Endodermal cell (in vitro differentiated cells): ENCODE measurements around the gene IL18. TPM values are rescaled to one million over a fixed set of nuclear protein-coding genes. Genes with fewer than 3 reads are reported as not detected.

ENCODE experiments used
- DNase-seq: peaks from one replicate; pipeline ENCODE4 v3.0.0-alpha.2; 2017
- H3K27ac ChIP-seq: 2 replicates; pipeline ENCODE4 v1.5.1; 2013; ENCODE audit warnings: mild to moderate bottlenecking, low read depth, low read length, moderate library complexity
- H3K27me3 ChIP-seq: 2 replicates; pipeline ENCODE4 v1.6.1; 2013; ENCODE audit warnings: mild to moderate bottlenecking, low read length, moderate library complexity; ENCODE audit not compliant: insufficient read depth, control insufficient read depth, poor library complexity, severe bottlenecking
- H3K36me3 ChIP-seq: 2 replicates; pipeline ENCODE4 v1.7.0; 2013; ENCODE audit warnings: mild to moderate bottlenecking, low read length, moderate library complexity; ENCODE audit not compliant: control insufficient read depth, insufficient read depth
- H3K4me1 ChIP-seq: one replicate; pipeline ENCODE4 v1.7.0; 2013; ENCODE audit warnings: low read length; ENCODE audit not compliant: control insufficient read depth, insufficient read depth
- H3K4me3 ChIP-seq: 2 replicates; pipeline ENCODE4 v1.5.1; 2013; ENCODE audit warnings: mild to moderate bottlenecking, low read length, moderate library complexity
- H3K9ac ChIP-seq: 2 replicates; pipeline ENCODE4 v1.6.1; 2013; ENCODE audit warnings: mild to moderate bottlenecking, low read length, moderate library complexity; ENCODE audit not compliant: poor library complexity, severe bottlenecking; ENCODE audit errors: extremely low read depth
- H3K9me3 ChIP-seq: 2 replicates; pipeline ENCODE4 v1.6.1; 2013; ENCODE audit warnings: mild to moderate bottlenecking, low read length, moderate library complexity; ENCODE audit not compliant: control insufficient read depth
- H3K27ac Mint-ChIP-seq: 2 replicates; pipeline ENCODE4 v1.8.0; 2020; ENCODE audit warnings: mixed read lengths
- H3K27me3 Mint-ChIP-seq: 2 replicates; pipeline ENCODE4 v1.8.0; 2021; ENCODE audit warnings: mild to moderate bottlenecking, mixed read lengths; ENCODE audit not compliant: insufficient read depth
- H3K36me3 Mint-ChIP-seq: 2 replicates; pipeline ENCODE4 v1.8.0; 2020; ENCODE audit warnings: low read depth, mixed read lengths
- H3K4me1 Mint-ChIP-seq: 2 replicates; pipeline ENCODE4 v1.8.0; 2020; ENCODE audit warnings: mixed read lengths
- H3K4me3 Mint-ChIP-seq: 2 replicates; pipeline ENCODE4 v1.8.0; 2020; ENCODE audit warnings: mild to moderate bottlenecking, moderate library complexity, mixed read lengths
- H3K9me3 Mint-ChIP-seq: 2 replicates; pipeline ENCODE4 v1.8.0; 2020; ENCODE audit warnings: mild to moderate bottlenecking, mixed read lengths
- WGBS, 2 experiments: methylation state at CpG; one replicate each; pipeline versions ENCODE4 v1.1.5 to v1.1.7; 2013; ENCODE audit warnings: missing lambda C conversion rate in 2 of 2, mixed read lengths in 1 of 2; ENCODE audit not compliant: insufficient coverage in 1 of 2, insufficient read length in 1 of 2; 5-methylcytosine and 5-hydroxymethylcytosine counted together
- total RNA-seq, 2 donors: library from RNA; stranded (reverse); fragmentation: NEBNext Ultra II Directional in 1 of 2; extraction: Animal tissue kit (Norgen Biotek cat#: 25700) in 1 of 2; gene quantifications; 2 replicates in 1 of 2; 3 replicates in 1 of 2; pipeline ENCODE4 v1.2.1, GENCODE V29; 2021
- TF ChIP-seq, protein P1 (sequence below): fragments of 200-600 bp; sonication (generic); conservative IDR thresholded peaks from 2 replicates; pipeline ENCODE4 v1.5.0; 2021; ENCODE audit warnings: antibody characterized with exemption, mild to moderate bottlenecking

The IL18 gene
- total RNA-seq, 2 donors from 2014 or later: 1.00 TPM; not detected in 1

DNA sequence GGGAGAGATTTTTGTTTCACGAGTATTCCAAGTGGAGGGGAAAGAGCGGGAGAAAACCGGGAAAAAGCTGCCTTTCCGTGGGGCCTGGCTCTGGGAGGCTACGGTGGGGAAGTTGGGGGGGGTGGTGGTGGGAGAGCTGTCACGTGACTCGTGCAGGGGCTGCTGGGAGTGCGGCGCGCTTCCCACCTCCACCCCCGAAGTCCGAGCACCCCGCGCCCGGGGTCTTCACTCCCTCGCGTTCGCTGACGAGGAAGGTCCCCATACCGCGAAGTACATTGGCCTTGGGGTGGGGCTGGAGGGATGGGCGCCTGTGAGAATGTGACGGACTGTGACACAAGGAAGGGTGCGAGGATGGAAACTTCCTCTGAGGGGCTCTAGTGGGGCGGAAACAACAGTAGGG lies 3.3 kb upstream of the IL18 start, which contains the start of gene TEX12:
Gene TEX12 (plus strand): TSS at position 228 of the 400 bp plus-strand sequence. CDS start 1,897 bp downstream, outside the sequence.
- no peak within 1 kb of the TSS for H3K4me3 Mint-ChIP-seq
- H3K9me3 Mint-ChIP-seq: no peaks in the 10 kb centered on the region
- no peaks in the 10 kb centered on the region for H3K27me3 ChIP-seq
- H3K4me1 Mint-ChIP-seq: no peaks in the 10 kb centered on the region
- no peaks in the 10 kb centered on the region for H3K36me3 Mint-ChIP-seq
- no peak within 1 kb of the TSS for H3K9ac ChIP-seq
- TF ChIP-seq, protein P1, sequence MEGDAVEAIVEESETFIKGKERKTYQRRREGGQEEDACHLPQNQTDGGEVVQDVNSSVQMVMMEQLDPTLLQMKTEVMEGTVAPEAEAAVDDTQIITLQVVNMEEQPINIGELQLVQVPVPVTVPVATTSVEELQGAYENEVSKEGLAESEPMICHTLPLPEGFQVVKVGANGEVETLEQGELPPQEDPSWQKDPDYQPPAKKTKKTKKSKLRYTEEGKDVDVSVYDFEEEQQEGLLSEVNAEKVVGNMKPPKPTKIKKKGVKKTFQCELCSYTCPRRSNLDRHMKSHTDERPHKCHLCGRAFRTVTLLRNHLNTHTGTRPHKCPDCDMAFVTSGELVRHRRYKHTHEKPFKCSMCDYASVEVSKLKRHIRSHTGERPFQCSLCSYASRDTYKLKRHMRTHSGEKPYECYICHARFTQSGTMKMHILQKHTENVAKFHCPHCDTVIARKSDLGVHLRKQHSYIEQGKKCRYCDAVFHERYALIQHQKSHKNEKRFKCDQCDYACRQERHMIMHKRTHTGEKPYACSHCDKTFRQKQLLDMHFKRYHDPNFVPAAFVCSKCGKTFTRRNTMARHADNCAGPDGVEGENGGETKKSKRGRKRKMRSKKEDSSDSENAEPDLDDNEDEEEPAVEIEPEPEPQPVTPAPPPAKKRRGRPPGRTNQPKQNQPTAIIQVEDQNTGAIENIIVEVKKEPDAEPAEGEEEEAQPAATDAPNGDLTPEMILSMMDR: no peak
- H3K27ac ChIP-seq: no peak within 1 kb of the TSS
- no peaks in the 10 kb centered on the region for H3K36me3 ChIP-seq
- 93 to 97% methylated on average over 12 to 25 of the region's 25 CpGs for WGBS, 2 experiments
- no peaks in the 10 kb centered on the region for H3K9me3 ChIP-seq
- peaks cover 2% of the 10 kb centered on the region for H3K27me3 Mint-ChIP-seq
- H3K4me1 ChIP-seq: no peaks in the 10 kb centered on the region
- no peak for DNase-seq
- no peak within 1 kb of the TSS for H3K27ac Mint-ChIP-seq
- H3K4me3 ChIP-seq: no peak within 1 kb of the TSS

DNA sequence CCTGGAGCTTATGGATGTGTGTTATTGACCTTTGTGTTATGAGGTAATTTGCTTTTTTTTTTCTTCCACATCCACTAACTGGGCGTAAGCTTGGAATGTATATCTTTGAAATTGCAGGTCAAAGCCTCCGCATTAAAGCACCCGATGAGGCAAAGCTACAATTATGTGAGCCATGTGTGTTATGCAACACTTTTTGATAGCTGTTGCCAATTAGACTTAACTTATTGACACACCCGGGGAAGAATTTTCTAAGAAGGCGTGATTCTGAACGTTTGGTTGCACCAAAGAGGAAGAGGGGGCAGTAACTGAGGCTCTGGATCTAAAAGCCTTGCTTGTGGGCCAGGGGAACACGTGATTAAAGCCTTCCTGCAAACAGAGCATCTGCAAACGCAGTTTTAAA lies 2.7 kb upstream of the IL18 start:
- Mint-ChIP-seq H3K27me3 (peaks cover 2% of the 10 kb centered on the region), H3K27ac (no peak overlapping the region), H3K4me3 (no peak overlapping the region), H3K36me3 (no peaks in the 10 kb centered on the region), H3K4me1 (no peaks in the 10 kb centered on the region), H3K9me3 (no peaks in the 10 kb centered on the region)
- 87 to 88% methylated on average over 7 to 8 of the region's 8 CpGs for WGBS, 2 experiments
- Histone ChIP-seq H3K9ac (no peak overlapping the region), H3K9me3 (no peaks in the 10 kb centered on the region), H3K4me1 (no peaks in the 10 kb centered on the region), H3K4me3 (no peak overlapping the region), H3K27me3 (no peaks in the 10 kb centered on the region), H3K36me3 (no peaks in the 10 kb centered on the region), H3K27ac (no peak overlapping the region)
- TF ChIP-seq, protein P1: no peak
- no peak for DNase-seq

DNA sequence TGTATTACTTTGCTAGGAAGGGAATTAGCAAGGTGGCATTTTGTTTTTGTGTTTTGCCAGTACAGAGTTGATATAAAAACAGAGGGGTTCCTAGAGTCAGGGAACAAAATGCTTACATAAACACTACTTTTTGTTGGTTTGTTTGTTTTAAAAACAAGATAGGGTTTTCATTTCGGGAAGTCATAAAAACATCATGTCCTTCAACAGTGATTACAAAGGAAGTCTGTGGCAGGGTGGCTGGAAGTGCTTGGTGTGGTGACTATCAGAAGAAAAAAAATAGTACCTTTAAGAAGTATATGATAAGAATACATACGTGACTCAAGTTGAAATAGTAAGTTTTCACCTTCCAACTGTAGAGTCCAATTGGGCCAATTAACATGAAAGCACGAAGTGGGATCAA lies 1.2 kb upstream of the IL18 start:
- TF ChIP-seq, protein P1: no peak

More for the DNA sequence above, 1.2 kb upstream of the IL18 start:
- Mint-ChIP-seq H3K27ac (no peak overlapping the region), H3K4me3 (no peak overlapping the region), H3K9me3 (no peaks in the 10 kb centered on the region), H3K27me3 (peaks cover 2% of the 10 kb centered on the region), H3K36me3 (no peaks in the 10 kb centered on the region), H3K4me1 (no peaks in the 10 kb centered on the region)
- Histone ChIP-seq H3K27me3 (no peaks in the 10 kb centered on the region), H3K9ac (no peak overlapping the region), H3K27ac (no peak overlapping the region), H3K4me3 (no peak overlapping the region), H3K4me1 (no peaks in the 10 kb centered on the region), H3K36me3 (no peaks in the 10 kb centered on the region), H3K9me3 (no peaks in the 10 kb centered on the region)
- 84 to 93% methylated on average over 3 of the region's 3 CpGs for WGBS, 2 experiments
- no peak for DNase-seq
